Pulmonary artery endothelial cell (primary cell): Measurements from ENCODE around the gene GPR146. TPM values are rescaled to one million over a fixed set of nuclear protein-coding genes. Genes with fewer than 3 reads are reported as not detected.

Experiments used
- DNase-seq: peaks from one replicate; pipeline ENCODE4 v3.0.0-alpha.2; 2011; ENCODE audit warnings: low read depth, low spot score
- total RNA-seq: library from RNA; depleted of rRNA; stranded (reverse); fragments of >200 nt; gene quantifications from 2 replicates; pipeline ENCODE4 v1.2.3, GENCODE V29; 2014

The GPR146 gene
- total RNA-seq, 1 donor from 2014 or later, result 17.4 TPM

DNA sequence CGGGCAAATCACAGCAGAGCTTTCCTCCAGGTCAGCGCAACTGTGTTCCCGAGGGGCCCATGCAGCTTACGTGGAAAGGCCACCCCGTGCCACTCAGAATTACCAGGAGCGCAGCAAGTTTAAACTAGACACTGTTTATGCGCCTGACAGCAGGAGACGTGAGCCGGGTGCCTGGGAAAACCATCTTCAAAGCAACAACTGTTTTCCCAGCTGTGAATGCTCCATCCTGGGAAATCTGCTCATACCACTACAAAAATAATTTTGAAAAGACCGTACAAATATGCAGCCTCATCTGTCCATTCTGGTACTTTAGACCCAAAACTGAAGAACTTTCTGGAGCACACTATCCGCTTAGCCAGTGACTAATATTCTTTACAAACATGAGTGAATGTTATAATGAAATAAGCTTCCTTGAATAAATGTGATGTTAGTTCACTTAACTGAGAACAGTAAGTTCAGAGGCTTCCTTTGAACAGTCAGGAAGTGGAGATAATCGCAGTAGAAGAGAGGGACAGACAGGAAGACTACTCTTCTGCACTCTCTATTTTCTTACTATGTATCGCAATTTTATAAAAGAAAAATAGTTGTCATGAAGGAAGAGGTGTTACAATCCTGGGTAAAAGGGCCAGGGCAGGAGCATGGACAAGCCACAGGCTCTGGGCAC is 60.3 kb downstream of the GPR146 start:
- no peak for DNase-seq

DNA sequence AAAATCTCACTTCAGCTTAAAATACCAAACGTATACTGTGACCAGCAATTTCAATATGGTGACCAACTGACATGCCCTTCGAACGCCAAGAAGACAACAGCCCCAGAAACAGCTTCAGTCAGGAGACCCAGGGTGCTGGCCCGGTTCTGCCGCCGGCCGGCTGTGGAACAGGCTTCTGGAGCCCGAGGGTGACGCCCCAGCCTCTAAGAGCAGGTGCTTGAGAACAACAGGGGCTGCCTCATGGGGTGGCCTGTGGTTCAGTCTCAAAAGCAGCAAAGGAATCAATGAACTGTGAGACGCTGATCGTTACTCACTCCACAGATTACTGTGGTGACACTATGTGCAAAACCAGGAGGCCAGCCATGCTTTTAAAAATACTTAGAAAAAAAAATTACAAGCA is 60.8 kb downstream of the GPR146 start:
- DNase-seq, result no peak

- no peak for DNase-seq
Measured at GRCh38 chr7:1106063-1106792, 61.9 kb downstream of the GPR146 start.

DNA sequence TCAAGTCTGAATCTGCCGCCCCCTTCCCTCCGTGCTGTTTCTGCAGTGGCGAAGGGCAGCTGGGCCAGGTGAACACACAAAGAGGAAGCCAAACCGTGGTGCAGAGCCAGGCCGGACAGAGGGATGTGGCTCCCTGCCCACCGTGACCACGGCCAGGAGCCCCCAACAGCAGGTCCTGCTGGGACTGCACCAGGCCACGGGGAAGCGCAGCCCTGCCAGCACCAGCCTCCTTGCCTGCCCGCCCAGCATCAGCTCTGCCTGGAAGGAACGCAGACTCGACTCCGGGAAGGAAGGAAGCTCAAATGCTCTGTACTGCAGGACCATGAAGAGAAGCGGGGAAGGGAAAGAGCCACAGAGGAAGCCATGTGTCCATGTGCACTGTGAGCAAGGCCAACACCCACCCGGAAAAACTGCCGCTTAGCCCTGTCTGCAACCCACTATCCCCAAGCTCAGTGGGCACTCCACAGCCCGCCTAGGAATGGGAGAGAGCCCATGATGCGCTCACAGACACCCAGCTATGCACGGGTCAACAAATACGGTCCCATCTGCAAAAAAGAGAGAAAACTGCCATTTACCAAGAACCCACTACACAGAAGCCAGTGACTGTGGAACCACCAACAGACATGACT is 62.6 kb downstream of the GPR146 start:
- DNase-seq, result no peak

DNA sequence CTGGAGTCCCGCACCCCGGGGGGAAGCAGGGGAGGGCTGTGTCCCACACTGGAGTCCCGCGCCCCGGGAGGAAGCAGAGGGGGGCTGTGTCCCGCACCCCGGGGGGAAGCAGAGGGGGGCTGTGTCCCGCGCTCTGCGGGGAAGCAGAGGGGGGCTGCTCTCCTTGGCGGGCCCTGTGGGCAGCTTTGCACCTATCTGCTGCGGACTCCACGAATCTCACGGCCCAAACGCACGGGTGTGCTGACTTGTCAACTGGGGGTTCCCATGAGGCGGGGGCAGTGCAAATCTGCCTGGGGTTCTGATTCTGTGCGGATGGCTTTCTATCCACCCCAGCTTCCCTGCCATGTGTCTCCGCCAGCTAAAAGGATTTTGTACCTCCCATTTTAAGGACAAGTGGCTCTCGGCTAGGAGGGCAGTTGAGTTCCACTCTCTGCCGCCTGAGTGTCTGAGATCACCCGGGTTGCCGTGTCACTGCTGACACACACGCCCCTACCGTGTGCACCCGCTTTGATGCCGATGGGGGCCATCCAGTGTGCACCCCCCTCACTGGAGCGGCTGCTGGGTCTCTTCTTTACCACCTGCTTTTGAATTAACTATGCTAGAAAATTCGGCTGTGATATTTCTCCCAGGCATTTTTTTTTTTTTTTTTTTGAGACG is 64.0 kb downstream of the GPR146 start:
- no peak for DNase-seq

Other genes with a start within 250 kb of the GPR146 start
- 177 and 178 TPM in 2 replicates for gene SUN1, start 212.1 kb upstream of the GPR146 start, total RNA-seq
- gene GET4, start 168.0 kb upstream of the GPR146 start, total RNA-seq, result 38.5 and 44.2 TPM in 2 replicates
- 0.79 and 1.8 TPM in 2 replicates for gene ADAP1, start 89.9 kb upstream of the GPR146 start, total RNA-seq
- gene COX19, start 69.0 kb upstream of the GPR146 start, total RNA-seq, result 5.9 and 7.7 TPM in 2 replicates
- not detected in 2 replicates for gene CYP2W1, start 61.4 kb upstream of the GPR146 start, total RNA-seq
- 0.46 and 2.0 TPM in 2 replicates for gene GPER1, start 43.6 kb downstream of the GPR146 start, total RNA-seq
- gene ZFAND2A, start 115.7 kb downstream of the GPR146 start, total RNA-seq, result 14.3 and 24.7 TPM in 2 replicates
- not detected in 2 replicates for gene UNCX, start 188.3 kb downstream of the GPR146 start, total RNA-seq